Measurements from ENCODE around the gene NR6A1.
"Not testable (repeated sequence)": the region's sequence is repeated elsewhere in the genome, so short reads cannot be mapped to it uniquely, and the experiment has no call there.

DNA sequence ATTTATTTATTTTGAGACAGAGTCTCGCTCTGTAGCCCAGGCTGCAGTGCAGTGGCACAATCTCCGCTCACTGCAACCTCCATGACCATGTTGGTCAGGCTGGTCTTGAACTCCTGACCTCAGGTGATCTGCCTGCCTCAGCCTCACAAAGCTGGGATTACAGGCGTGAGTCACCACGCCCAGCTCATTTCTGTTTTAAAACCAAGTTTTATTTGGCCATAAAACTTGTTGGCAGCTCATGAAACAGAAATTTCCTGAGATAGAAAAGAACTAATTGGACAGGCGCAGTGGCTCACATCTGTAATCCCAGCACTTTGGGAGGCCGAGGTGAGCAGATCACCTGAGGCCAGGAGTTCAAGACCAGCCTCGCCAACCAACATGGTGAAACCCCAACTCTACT is 155.3 kb downstream of the NR6A1 start:
- TF ChIP-seq ZFP30 (CRISPR knock-in tag; IDR thresholded peaks at IDR 0.05); ESRRG (CRISPR knock-in tag; IDR thresholded peaks at IDR 0.05); ARNTL (CRISPR knock-in tag; IDR thresholded peaks at IDR 0.05; ENCODE audit: borderline replicate concordance, low read depth); ZC3H10 (CRISPR knock-in tag; IDR thresholded peaks at IDR 0.05); ZNF8 (CRISPR knock-in tag; IDR thresholded peaks at IDR 0.05); RARB (CRISPR knock-in tag; IDR thresholded peaks at IDR 0.05): not testable (repeated sequence)
- TF ChIP-seq, protein P1, sequence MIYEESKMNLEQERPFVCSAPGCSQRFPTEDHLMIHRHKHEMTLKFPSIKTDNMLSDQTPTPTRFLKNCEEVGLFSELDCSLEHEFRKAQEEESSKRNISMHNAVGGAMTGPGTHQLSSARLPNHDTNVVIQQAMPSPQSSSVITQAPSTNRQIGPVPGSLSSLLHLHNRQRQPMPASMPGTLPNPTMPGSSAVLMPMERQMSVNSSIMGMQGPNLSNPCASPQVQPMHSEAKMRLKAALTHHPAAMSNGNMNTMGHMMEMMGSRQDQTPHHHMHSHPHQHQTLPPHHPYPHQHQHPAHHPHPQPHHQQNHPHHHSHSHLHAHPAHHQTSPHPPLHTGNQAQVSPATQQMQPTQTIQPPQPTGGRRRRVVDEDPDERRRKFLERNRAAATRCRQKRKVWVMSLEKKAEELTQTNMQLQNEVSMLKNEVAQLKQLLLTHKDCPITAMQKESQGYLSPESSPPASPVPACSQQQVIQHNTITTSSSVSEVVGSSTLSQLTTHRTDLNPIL (CRISPR knock-in tag; IDR thresholded peaks at IDR 0.05; ENCODE audit: low read depth): not testable (repeated sequence)
- TF ChIP-seq, protein P2, sequence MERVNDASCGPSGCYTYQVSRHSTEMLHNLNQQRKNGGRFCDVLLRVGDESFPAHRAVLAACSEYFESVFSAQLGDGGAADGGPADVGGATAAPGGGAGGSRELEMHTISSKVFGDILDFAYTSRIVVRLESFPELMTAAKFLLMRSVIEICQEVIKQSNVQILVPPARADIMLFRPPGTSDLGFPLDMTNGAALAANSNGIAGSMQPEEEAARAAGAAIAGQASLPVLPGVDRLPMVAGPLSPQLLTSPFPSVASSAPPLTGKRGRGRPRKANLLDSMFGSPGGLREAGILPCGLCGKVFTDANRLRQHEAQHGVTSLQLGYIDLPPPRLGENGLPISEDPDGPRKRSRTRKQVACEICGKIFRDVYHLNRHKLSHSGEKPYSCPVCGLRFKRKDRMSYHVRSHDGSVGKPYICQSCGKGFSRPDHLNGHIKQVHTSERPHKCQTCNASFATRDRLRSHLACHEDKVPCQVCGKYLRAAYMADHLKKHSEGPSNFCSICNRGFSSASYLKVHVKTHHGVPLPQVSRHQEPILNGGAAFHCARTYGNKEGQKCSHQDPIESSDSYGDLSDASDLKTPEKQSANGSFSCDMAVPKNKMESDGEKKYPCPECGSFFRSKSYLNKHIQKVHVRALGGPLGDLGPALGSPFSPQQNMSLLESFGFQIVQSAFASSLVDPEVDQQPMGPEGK (CRISPR knock-in tag; IDR thresholded peaks at IDR 0.05; ENCODE audit: borderline replicate concordance): not testable (repeated sequence)
- TF ChIP-seq, protein P3, sequence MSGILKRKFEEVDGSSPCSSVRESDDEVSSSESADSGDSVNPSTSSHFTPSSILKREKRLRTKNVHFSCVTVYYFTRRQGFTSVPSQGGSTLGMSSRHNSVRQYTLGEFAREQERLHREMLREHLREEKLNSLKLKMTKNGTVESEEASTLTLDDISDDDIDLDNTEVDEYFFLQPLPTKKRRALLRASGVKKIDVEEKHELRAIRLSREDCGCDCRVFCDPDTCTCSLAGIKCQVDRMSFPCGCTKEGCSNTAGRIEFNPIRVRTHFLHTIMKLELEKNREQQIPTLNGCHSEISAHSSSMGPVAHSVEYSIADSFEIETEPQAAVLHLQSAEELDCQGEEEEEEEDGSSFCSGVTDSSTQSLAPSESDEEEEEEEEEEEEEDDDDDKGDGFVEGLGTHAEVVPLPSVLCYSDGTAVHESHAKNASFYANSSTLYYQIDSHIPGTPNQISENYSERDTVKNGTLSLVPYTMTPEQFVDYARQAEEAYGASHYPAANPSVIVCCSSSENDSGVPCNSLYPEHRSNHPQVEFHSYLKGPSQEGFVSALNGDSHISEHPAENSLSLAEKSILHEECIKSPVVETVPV (CRISPR knock-in tag; IDR thresholded peaks at IDR 0.05): not testable (repeated sequence)

Data from SK-N-SH treated with all-trans-retinoic acid at 6 μM for 48 hours (cell line).